Karpas-422 (cell line): Measurements from ENCODE around the gene DCAF7. TPM values are rescaled to one million over a fixed set of nuclear protein-coding genes. Genes with fewer than 3 reads are reported as not detected.
A peak's percentile ranks its signal among the peaks of the same experiment; 100 is the strongest.

Experiments used
- DNase-seq: peaks from one replicate; pipeline ENCODE4 v3.0.0-alpha.2; 2015
- H2AFZ ChIP-seq: fragments of 200-600 bp; sonication (generic); 2 replicates; pipeline ENCODE4 v1.6.1; 2014; ENCODE audit warnings: antibody characterized with exemption, low read length, mixed read lengths
- H3K27ac ChIP-seq: fragments of 200-600 bp; sonication (generic); 2 replicates; pipeline ENCODE4 v1.5.1; 2014; ENCODE audit warnings: mild to moderate bottlenecking, low read length, moderate library complexity
- H3K27me3 ChIP-seq: fragments of 200-600 bp; sonication (generic); 2 replicates; pipeline ENCODE4 v1.6.1; 2014; ENCODE audit warnings: low read length, mixed read lengths
- H3K36me3 ChIP-seq: fragments of 200-600 bp; sonication (generic); 2 replicates; pipeline ENCODE4 v1.6.1; 2014; ENCODE audit warnings: low read length, mixed read lengths; ENCODE audit not compliant: insufficient read depth
- H3K4me1 ChIP-seq: fragments of 200-600 bp; sonication (generic); 2 replicates; pipeline ENCODE4 v1.6.1; 2014; ENCODE audit warnings: mild to moderate bottlenecking, low read length, mixed read lengths
- H3K4me2 ChIP-seq: fragments of 200-600 bp; sonication (generic); 2 replicates; pipeline ENCODE4 v1.6.1; 2014; ENCODE audit warnings: low read length, low read depth, mild to moderate bottlenecking; ENCODE audit not compliant: poor library complexity, severe bottlenecking
- H3K4me3 ChIP-seq: fragments of 200-600 bp; sonication (generic); 2 replicates; pipeline ENCODE4 v1.5.1; 2014; ENCODE audit warnings: mild to moderate bottlenecking, antibody characterized with exemption, low read length, mixed read lengths
- H3K79me2 ChIP-seq: fragments of 200-600 bp; sonication (generic); 2 replicates; pipeline ENCODE4 v1.6.1; 2014; ENCODE audit warnings: mild to moderate bottlenecking, low read length, mixed read lengths
- H3K9ac ChIP-seq: fragments of 200-600 bp; sonication (generic); 2 replicates; pipeline ENCODE4 v1.6.0; 2014; ENCODE audit warnings: low read length
- H3K9me2 ChIP-seq: fragments of 200-600 bp; sonication (generic), shearing (Covaris generic); replicated peaks from 2 replicates; pipeline ENCODE4 v1.6.0; 2014; ENCODE audit warnings: mild to moderate bottlenecking, low read length, moderate library complexity; ENCODE audit not compliant: insufficient read depth
- H3K9me3 ChIP-seq: fragments of 300-700, 200-600 bp; sonication (generic); 2 replicates; pipeline ENCODE4 v1.6.1; 2014; ENCODE audit warnings: low read length, mixed read lengths
- H4K20me1 ChIP-seq: fragments of 200-600 bp; sonication (generic); 2 replicates; pipeline ENCODE4 v1.6.1; 2014; ENCODE audit warnings: mild to moderate bottlenecking, antibody characterized with exemption, low read length, low read depth; ENCODE audit not compliant: insufficient read depth
- total RNA-seq: library from RNA; depleted of rRNA; stranded (reverse); fragments of >200 nt; shearing (Covaris generic); gene quantifications from 2 replicates; pipeline ENCODE4 v1.2.3, GENCODE V29; 2014; ENCODE audit warnings: low replicate concordance

The DCAF7 gene
- total RNA-seq, 1 experiment from 2014 or later, result 72.3 TPM

GRCh38 chr17:63613663-63614062, 63.4 kb downstream of the DCAF7 start:
- no peak for DNase-seq
- Histone ChIP-seq H3K4me1 (peaks cover 15% of the 10 kb centered on the region), H2AFZ (no peak overlapping the region), H3K9ac (no peak overlapping the region), H3K9me2 (no peaks in the 10 kb centered on the region), H3K9me3 (no peaks in the 10 kb centered on the region), H3K36me3 (no peaks in the 10 kb centered on the region; the same call in 1 of the 2 replicates), H3K27ac (no peak overlapping the region), H3K27me3 (no peaks in the 10 kb centered on the region), H3K4me2 (no peak overlapping the region), H3K79me2 (no peaks in the 10 kb centered on the region), H4K20me1 (no peaks in the 10 kb centered on the region), H3K4me3 (no peak overlapping the region)

DNA sequence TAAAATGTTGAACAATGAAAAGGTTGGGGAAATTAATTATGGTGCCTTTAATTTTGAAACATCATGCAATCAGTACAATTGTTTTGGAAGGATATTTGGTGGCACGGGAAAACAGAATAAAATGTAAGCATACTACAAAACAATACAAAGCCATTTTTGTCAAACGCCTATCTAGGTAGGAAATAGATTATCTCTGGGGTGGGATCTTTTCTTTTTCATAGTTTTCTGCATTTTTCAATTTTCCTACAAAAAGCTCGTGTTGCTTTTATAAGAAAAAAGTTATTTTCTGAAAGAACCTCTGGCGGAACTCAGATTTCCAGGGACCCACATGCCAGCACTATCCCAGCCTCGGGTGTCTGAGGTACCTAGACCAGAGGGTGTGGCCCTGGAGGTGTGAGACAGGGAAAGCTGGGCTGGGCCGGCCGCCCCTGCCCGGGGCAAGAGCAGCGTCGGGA, 71.0 kb downstream of the DCAF7 start:
- peaks cover 11% of the 10 kb centered on the region; the same call in 1 of the 2 replicates for H4K20me1 ChIP-seq
- H3K4me2 ChIP-seq, result peak overlapping the region; percentile 92
- H3K27me3 ChIP-seq, result no peaks in the 10 kb centered on the region
- peak overlapping the region; percentile 73 for H3K4me3 ChIP-seq
- H3K9ac ChIP-seq, result peak overlapping the region; percentile 77
- no peaks in the 10 kb centered on the region for H3K9me3 ChIP-seq
- H3K4me1 ChIP-seq, result peaks cover 32% of the 10 kb centered on the region
- H3K9me2 ChIP-seq, result no peaks in the 10 kb centered on the region
- peak overlapping the region; percentile 73; the same call in 1 of the 2 replicates for H2AFZ ChIP-seq
- DNase-seq, result peak; percentile 47
- H3K36me3 ChIP-seq, result no peaks in the 10 kb centered on the region
- H3K27ac ChIP-seq, result no peak overlapping the region; the same call in 1 of the 2 replicates
- H3K79me2 ChIP-seq, result peaks cover 34% of the 10 kb centered on the region

- peak within 1 kb of the TSS; percentile 73; the same call in 1 of the 2 replicates for H2AFZ ChIP-seq
- H3K36me3 ChIP-seq, result no peaks in the 10 kb centered on the region
- H3K27me3 ChIP-seq, result no peaks in the 10 kb centered on the region
- H3K4me1 ChIP-seq, result peaks cover 32% of the 10 kb centered on the region
- H3K4me2 ChIP-seq, result peak within 1 kb of the TSS; percentile 92
- H3K9me3 ChIP-seq, result no peaks in the 10 kb centered on the region
- peaks cover 40% of the 10 kb centered on the region for H3K79me2 ChIP-seq
- peak within 1 kb of the TSS; percentile 88 for H3K9ac ChIP-seq
- peak within 1 kb of the TSS; percentile 87 for H3K4me3 ChIP-seq
- peaks cover 11% of the 10 kb centered on the region; the same call in 1 of the 2 replicates for H4K20me1 ChIP-seq
- H3K27ac ChIP-seq, result no peak within 1 kb of the TSS; the same call in 1 of the 2 replicates
- DNase-seq, result peak; percentile 100
- no peaks in the 10 kb centered on the region for H3K9me2 ChIP-seq
Measured at GRCh38 chr17:63621684-63622573, 71.7 kb downstream of the DCAF7 start, which contains the start of gene MAP3K3. TSS of gene MAP3K3 (plus strand) at chr17:63622417. CDS start at chr17:63622760, 343 bp downstream.

DNA sequence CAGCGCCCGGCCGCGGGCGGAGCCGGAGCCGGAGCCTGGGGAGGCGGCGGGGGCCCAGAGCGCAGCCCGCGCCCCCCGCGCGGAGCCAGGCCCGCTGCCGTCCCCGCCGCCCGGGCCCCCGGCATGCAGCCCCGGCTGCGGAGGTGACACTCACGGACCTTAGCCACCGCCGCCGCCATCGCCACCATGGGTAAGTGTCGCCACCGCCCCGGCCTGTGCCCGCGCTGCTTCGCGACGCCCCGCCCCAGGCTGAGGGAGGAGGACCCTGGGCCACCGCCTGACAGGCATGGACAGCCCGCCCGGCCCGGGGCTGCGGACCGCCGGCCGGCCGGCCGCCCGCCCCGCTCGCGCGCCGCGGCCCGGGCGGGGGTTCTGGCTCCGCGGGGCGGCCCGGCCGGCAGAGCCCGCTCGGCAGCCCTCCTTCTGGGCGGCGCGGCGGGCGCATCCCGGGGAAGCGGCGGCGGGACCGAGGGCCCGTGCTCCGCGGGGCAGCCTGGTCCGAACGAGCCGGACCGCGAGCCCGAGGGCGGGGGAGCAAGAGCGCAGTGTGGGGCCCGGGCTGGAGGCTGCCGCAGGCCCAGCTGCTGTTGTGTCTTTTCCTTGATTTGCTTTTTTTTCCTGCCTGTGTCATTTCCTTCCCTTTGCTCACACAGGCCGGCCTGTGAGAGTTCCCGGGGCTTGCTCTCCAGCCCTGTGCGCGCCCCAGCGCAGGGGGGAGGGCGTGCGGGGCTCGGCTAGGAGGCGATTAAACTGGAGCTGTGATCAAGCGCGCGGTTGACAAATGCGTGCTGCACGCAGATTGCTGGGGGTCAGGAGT, 72.5 kb downstream of the DCAF7 start:
- Histone ChIP-seq H3K9ac (peak overlapping the region; percentile 88), H3K27ac (no peak overlapping the region), H3K9me2 (no peaks in the 10 kb centered on the region), H3K36me3 (no peaks in the 10 kb centered on the region), H2AFZ (peak overlapping the region; percentile 73; the same call in 1 of the 2 replicates), H3K79me2 (peaks cover 48% of the 10 kb centered on the region), H3K27me3 (no peaks in the 10 kb centered on the region), H3K4me2 (peak overlapping the region; percentile 92), H3K4me3 (peak overlapping the region; percentile 87), H3K9me3 (no peaks in the 10 kb centered on the region), H4K20me1 (peaks cover 11% of the 10 kb centered on the region; the same call in 1 of the 2 replicates), H3K4me1 (peaks cover 32% of the 10 kb centered on the region)
- peak; percentile 80 for DNase-seq

DNA sequence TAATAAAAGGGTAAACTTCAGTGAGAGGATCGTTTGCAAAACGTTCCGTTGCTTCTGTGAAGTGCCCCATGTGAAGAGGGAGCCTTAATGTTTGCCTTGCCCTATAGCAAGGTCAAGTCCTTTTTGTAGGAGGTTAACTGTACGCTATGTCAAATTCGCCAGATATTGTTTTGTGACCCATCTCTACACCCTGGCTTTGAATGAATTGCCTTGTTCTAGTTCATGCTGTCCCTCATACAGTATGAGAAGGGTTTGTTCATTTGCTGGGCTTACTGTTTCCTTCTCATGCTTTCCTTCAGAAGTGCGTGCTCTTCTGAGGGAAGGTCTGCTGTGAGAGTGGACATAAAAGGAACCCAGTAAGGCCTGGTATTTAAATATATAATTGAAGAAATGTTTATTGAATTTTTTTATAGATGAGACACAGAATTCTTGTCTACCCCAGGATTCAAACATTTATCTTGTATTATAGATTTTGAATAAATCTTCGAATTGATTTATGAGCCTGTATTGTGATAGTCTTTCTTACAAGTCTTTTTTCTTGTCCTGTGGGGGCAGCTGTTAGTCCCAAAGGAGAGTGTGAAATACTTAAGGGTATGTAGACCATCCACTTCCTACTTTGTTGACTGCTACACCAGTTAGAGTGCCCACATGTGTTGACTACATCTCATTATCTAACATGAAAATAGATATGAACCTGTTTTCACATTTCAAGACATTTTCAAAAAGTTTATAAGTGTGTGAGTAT, 73.7 kb downstream of the DCAF7 start:
- Histone ChIP-seq H3K9me2 (no peaks in the 10 kb centered on the region), H3K27ac (no peak overlapping the region), H3K4me2 (peak overlapping the region; percentile 92), H3K36me3 (no peaks in the 10 kb centered on the region), H3K9me3 (no peaks in the 10 kb centered on the region), H2AFZ (no peak overlapping the region), H3K79me2 (peaks cover 58% of the 10 kb centered on the region), H3K4me1 (peaks cover 32% of the 10 kb centered on the region), H4K20me1 (peaks cover 11% of the 10 kb centered on the region; the same call in 1 of the 2 replicates), H3K9ac (peak overlapping the region; percentile 88), H3K27me3 (no peaks in the 10 kb centered on the region), H3K4me3 (peak overlapping the region; percentile 87)
- DNase-seq, result no peak

DNA sequence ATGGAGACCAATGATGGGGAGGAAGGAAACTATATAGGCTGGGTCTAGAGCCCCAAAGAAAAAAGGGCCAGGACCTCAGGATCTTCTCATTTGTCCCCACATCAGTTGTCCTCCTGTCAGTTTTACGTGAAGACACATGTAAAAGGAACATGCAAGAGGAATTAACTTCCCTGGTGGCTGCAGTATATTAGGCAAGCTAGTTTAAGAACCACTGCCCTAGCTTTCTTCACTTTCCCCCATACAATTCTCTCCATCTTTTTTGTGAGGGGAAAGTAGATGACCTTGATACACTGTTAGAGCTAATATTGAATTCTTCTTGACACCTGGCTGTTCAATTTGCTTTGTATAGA, 74.2 kb downstream of the DCAF7 start:
- H2AFZ ChIP-seq, result no peak overlapping the region
- peak overlapping the region; percentile 92 for H3K4me2 ChIP-seq
- no peak overlapping the region for H3K27ac ChIP-seq

GRCh38 chr17:63626551-63627180, 76.4 kb downstream of the DCAF7 start:
- Histone ChIP-seq H3K9ac (no peak overlapping the region), H3K4me1 (peaks cover 25% of the 10 kb centered on the region), H3K4me3 (no peak overlapping the region), H3K79me2 (peaks cover 82% of the 10 kb centered on the region), H3K9me3 (no peaks in the 10 kb centered on the region), H3K27ac (no peak overlapping the region), H2AFZ (no peak overlapping the region), H3K9me2 (no peaks in the 10 kb centered on the region), H4K20me1 (peaks cover 11% of the 10 kb centered on the region; the same call in 1 of the 2 replicates), H3K27me3 (no peaks in the 10 kb centered on the region), H3K36me3 (no peaks in the 10 kb centered on the region), H3K4me2 (no peak overlapping the region)
- DNase-seq, result no peak

More for the DNA sequence above, 74.2 kb downstream of the DCAF7 start:
- Histone ChIP-seq H3K79me2 (peaks cover 63% of the 10 kb centered on the region), H3K4me3 (peak overlapping the region; percentile 87; the same call in 1 of the 2 replicates), H3K36me3 (no peaks in the 10 kb centered on the region), H3K9me2 (no peaks in the 10 kb centered on the region), H3K9me3 (no peaks in the 10 kb centered on the region), H3K9ac (peak overlapping the region; percentile 88; the same call in 1 of the 2 replicates), H3K27me3 (no peaks in the 10 kb centered on the region), H4K20me1 (peaks cover 11% of the 10 kb centered on the region; the same call in 1 of the 2 replicates), H3K4me1 (peaks cover 32% of the 10 kb centered on the region)
- DNase-seq, result no peak
